ENCODE data around the gene ELP4.

ELP4 gene

DNA sequence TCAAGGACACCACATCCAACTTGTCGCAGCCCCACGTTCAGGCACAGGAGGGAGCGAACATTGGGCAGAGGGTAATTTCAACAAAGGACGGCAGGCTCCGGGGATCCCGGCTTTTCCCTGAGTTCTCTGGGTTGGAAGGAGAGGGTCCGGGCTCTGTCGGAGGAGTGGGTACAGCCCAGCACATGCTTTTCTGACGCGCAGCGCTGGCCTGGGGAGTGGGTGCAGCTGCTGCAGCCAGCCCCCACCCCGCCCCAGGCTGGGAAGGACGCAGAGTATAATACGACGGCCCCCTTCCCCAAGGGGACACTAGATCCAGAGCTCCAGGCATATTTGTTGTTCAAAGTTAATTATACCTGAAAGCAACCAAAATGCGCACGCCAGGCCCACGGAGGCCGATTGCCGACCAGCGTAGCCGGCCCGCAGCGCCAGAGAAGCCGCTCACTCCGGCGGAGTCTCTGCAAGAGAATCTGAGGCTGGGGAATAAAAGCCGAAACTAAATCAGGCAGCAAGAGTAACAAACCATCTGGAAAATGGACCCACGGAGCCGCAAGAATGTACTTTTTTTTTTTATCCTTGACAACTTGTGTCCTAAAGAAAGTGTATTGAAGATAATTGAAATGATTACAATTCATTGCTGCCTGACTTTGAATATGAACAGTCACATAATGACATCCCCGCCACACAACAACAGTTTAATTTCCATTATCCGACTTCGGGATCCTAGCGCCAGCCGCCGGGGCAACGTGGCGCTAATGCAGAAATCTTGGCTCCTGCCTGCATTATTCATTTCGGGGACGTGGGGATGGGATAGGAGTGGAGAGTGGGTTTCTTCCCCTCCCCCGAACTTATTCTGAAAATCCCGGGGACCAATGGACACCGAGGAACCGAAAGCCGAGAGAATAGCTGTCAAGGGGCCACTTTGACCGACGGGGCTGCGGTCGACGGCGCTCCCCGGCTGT is 315.6 kb downstream of the ELP4 start:
- no peak for DNase-seq (ENCODE audit: low read depth)

GRCh38 chr11:31825838-31826484 is 316.4 kb downstream of the ELP4 start:
- no peak for DNase-seq (ENCODE audit: low read depth)

GRCh38 chr11:31826536-31827438 is 317.2 kb downstream of the ELP4 start:
- DNase-seq (ENCODE audit: low read depth): no peak

DNA sequence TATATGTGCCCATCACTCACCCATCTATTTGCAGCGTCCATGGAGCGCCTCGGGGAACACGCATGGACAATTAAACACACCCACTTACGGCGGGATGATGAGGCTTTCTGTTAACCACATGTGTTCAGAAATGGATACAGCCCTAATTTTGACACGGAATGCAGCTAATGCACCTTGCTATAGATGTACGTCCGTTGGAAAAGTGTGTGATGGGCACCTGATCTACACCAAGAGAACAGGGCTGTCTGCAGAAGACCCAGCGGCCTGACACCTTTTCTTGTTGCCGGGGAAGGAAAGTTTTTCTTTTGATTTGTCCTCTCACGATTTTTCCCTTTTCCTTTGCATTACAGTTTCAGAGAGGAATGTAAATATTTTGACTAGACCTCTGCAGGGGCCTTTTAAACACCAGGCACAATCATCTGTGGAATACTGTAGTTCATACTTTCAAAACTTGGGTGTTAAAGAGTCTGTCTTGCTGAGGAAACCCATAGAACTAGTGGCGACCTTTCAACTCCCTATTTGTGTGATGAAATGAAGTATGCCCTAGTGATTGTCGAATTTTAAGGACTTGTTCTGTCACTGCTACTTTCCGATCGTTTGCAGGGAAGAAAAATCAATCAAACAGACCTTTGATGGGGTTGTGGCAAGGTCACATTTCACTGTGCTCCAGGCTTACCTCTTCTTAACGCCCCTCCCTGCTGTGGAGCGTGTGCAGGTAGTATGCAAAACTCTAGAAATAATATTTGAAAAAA is 318.1 kb downstream of the ELP4 start:
- DNase-seq (ENCODE audit: low read depth): no peak

- DNase-seq (ENCODE audit: low read depth): no peak
Observed at GRCh38 chr11:31828217-31828616, 318.6 kb downstream of the ELP4 start.

DNA sequence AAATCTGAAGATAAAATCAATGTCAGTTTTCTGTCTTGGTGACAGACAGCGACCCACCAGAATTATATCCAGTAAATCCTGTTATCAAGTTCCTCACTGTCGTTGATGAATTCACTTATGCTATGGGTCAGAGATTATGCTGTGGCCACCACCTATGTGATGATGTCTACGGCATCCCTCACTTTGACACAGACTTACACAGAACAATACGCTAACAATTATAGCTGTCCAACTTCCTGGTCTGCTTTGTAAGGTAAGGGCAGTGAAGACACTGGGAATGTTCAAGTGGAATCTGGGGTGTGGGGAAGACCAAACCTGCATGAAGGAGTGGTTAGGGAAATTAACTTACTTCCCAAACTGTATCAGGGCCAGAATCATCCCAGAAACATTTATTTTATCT is 320.8 kb downstream of the ELP4 start:
- no peak for DNase-seq (ENCODE audit: low read depth)

- DNase-seq (ENCODE audit: low read depth): no peak
Observed at GRCh38 chr11:31834237-31834636, 324.7 kb downstream of the ELP4 start.
